T-helper 1 cell treated with Interleukin-12 subunit alpha and Interleukin-12 subunit beta and Interleukin-4 antibody, amounts not matched to agents 30 μg/mL and 1 μg/mL, for 36 hours (primary cell): ENCODE results near the gene ELFN1.
"Not testable (repeated sequence)": the region's sequence is repeated elsewhere in the genome, so short reads cannot be mapped to it uniquely, and the experiment has no call there.

ENCODE experiments used
- H3K27ac Mint-ChIP-seq: one replicate; pipeline ENCODE4 v1.8.0; 2021; ENCODE audit warnings: mild to moderate bottlenecking, mixed read lengths
- H3K27me3 Mint-ChIP-seq: one replicate; pipeline ENCODE4 v1.8.0; 2021; ENCODE audit warnings: low read depth, mixed read lengths
- H3K36me3 Mint-ChIP-seq: one replicate; pipeline ENCODE4 v1.8.0; 2021; ENCODE audit warnings: low read depth, mixed read lengths
- H3K4me1 Mint-ChIP-seq: one replicate; pipeline ENCODE4 v1.8.0; 2021; ENCODE audit warnings: low read depth, mixed read lengths
- H3K4me3 Mint-ChIP-seq: one replicate; pipeline ENCODE4 v1.8.0; 2021; ENCODE audit warnings: mild to moderate bottlenecking, moderate library complexity, mixed read lengths
- H3K9me3 Mint-ChIP-seq: one replicate; pipeline ENCODE4 v1.8.0; 2021; ENCODE audit warnings: mixed read lengths

Gene ELFN1

DNA sequence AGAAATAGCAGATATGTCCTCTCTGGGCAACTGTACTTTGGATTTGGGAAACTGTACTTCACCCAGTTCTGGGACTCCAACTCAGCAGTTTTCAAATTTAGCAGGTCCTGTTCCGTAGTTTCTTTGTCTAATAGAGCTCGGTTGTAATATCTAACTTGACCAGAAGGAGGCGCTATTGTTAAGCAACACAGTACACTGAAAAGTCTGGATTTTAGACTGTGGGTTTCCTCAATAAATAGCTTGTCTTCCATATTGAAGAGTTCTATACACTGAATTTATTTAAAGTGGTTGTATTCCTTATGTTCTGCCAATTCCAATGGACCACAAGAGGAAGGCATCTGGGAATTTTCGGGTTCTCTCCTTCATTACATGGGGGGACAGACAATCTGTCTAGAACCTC is 39.8 kb downstream of the ELFN1 start:
- Mint-ChIP-seq H3K27ac (no peak overlapping the region), H3K36me3 (no peaks in the 10 kb centered on the region), H3K9me3 (peaks cover 10% of the 10 kb centered on the region), H3K4me1 (no peaks in the 10 kb centered on the region), H3K27me3 (no peaks in the 10 kb centered on the region), H3K4me3 (no peak overlapping the region)

DNA sequence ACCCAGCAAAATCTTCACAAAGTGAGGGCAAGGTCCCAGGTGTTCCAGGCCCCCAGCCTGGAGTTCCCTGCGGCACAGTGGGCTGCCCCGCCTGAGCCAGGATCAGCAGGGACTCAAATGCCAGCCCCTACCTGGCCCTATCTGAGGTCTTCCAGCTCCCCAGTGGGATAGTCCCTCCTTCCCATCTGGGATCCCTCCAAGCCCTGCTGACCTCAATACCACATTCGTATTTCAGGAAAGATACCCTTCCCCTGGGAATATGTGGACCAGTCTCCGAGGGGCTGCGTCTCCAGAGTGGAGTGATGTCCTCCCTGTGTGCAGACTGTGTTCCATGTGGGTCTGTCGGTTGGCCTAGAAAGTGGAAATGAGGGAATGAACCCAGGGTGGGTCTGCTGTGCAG is 40.9 kb downstream of the ELFN1 start:
- Mint-ChIP-seq H3K4me3 (no peak overlapping the region), H3K27ac (no peak overlapping the region), H3K4me1 (no peaks in the 10 kb centered on the region), H3K36me3 (no peaks in the 10 kb centered on the region), H3K27me3 (no peaks in the 10 kb centered on the region), H3K9me3 (peaks cover 10% of the 10 kb centered on the region)

DNA sequence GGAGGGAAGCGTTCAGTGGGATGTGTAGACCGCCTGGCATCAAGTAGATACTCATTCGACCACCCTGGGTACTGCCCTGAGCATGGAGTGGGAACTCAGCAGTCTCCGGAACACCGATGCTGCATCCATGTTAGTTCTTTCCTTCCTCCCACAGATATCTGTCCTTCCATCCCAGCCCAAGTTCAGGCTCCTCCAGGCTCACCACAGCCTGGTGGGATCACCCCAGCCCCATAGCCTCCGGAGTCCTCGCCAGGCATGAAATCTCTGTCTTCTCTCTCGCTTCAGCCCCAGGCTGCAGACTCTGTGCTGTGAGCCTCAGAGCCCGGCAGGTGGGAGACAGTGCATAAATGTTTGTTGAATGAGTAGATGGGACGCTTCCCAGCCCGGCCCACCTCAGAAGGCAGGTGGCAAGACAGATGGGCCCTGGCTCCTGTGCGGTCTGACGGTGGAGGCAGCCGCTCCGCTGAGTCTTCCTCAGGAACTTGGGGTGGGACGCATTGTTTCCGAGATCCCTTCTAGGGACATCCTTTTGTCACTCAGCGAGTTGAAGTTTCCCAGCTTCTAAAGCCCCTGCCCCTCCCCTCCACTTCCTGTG is 42.9 kb downstream of the ELFN1 start:
- no peak overlapping the region for H3K4me3 Mint-ChIP-seq
- peaks cover 10% of the 10 kb centered on the region for H3K9me3 Mint-ChIP-seq
- H3K27me3 Mint-ChIP-seq = peaks cover 3% of the 10 kb centered on the region
- H3K27ac Mint-ChIP-seq = no peak overlapping the region
- H3K36me3 Mint-ChIP-seq = no peaks in the 10 kb centered on the region
- H3K4me1 Mint-ChIP-seq = no peaks in the 10 kb centered on the region

DNA sequence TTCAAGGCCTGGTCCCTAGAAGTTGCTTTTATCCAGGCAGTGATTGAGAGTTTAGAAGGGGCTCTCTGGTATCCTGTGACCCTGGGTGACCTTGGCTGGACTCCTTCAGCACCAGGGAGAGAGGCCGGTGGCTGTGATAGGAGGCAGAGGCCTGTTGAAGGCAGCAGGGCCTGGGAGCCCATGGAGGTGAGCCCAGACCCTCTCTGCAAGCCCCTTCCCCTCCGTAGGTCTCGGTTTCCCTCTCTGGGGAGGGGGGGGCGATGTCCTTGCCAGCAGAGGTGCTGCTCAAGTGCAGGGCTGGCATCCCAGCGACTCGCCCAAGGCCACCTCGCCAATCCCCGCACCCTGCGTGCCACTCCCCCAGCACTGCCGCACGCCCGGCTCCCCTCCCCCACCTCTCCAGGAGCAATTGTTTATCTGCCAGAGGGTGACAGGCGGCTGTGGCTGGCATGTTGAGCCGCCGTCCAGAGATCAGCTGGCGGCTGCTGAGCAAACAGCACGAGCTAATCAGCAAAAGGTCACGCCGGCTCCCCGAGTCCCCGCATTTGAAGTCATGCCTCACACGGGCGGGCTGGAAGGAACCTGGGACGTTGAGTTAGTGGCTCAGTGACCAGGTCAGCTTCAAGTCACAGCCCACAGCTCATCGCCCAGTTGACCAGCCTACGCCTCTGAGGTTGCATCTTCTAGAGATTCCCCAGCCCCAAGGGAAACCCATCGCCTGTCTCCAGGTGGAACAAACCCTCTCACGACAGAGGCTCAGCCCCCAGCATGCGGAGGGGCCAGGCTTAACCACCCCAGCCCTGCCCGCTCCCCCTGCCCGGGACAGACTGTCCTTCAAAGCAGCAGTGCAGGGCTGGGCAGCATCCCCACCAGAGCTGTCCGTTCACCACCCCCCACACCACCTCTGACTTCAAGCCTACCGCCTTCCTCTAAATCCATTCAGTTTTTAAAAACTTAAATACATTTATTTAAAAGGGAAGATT is 43.7 kb downstream of the ELFN1 start:
- no peak overlapping the region for H3K27ac Mint-ChIP-seq
- no peaks in the 10 kb centered on the region for H3K4me1 Mint-ChIP-seq
- no peaks in the 10 kb centered on the region for H3K36me3 Mint-ChIP-seq
- peaks cover 3% of the 10 kb centered on the region for H3K27me3 Mint-ChIP-seq
- peaks cover 10% of the 10 kb centered on the region for H3K9me3 Mint-ChIP-seq
- H3K4me3 Mint-ChIP-seq = no peak overlapping the region

DNA sequence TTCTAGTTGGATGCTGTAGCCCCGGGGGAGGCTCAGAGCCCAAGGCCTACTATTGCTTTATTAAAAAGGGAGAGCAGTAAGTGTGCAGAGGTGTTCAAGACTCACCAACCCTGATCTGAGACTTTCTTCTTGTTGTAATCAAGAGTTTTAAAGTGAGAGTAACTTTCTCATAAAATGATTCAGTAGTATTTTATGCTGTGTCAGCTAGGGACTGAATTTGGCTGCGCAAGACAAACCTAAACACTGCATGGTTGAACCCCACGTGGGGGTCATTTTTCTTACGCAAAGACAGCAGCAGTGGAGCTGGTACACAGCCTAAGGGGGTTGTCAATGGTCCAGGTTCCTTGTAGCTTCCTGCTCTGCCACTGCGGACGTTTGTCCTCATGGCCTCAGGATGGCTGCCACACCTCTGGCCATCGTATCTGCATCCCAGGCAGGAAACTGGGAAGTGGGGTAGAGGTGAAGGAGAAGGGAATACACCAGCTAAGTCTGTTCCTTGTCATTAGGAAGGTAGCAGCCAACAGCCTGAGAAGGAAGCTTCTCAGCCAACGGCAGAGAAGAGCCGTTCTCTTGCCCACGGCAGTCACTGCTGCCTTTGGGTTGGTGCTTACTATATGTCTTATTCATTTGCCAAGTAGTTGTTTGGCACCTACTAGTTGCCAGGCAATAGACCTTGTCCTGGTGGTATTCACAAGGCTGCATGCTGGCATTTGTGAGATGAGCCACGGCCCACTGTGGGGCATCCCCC is 44.7 kb downstream of the ELFN1 start:
- Mint-ChIP-seq H3K27me3 (peaks cover 3% of the 10 kb centered on the region), H3K4me1 (no peaks in the 10 kb centered on the region), H3K36me3 (no peaks in the 10 kb centered on the region), H3K27ac (no peak overlapping the region), H3K4me3 (no peak overlapping the region), H3K9me3 (peaks cover 3% of the 10 kb centered on the region)

DNA sequence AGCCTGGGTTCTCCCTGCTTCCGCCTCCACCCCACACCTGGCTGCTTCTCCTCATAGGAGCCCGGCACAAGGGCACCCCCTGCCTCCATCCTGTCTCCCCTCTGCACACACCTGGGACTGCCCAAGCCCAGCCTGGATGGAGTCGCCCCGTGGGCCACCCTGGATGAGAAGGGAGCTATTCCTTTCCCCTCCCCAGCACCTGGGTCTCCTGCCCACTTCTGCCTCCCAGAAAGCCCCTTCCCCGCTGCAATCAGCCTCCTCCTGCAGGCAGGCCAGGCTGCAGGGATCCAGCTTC is 45.2 kb downstream of the ELFN1 start:
- H3K27ac Mint-ChIP-seq = no peak overlapping the region
- H3K36me3 Mint-ChIP-seq = no peaks in the 10 kb centered on the region
- H3K9me3 Mint-ChIP-seq = no peaks in the 10 kb centered on the region
- no peaks in the 10 kb centered on the region for H3K4me1 Mint-ChIP-seq
- peaks cover 3% of the 10 kb centered on the region for H3K27me3 Mint-ChIP-seq
- H3K4me3 Mint-ChIP-seq = no peak overlapping the region

DNA sequence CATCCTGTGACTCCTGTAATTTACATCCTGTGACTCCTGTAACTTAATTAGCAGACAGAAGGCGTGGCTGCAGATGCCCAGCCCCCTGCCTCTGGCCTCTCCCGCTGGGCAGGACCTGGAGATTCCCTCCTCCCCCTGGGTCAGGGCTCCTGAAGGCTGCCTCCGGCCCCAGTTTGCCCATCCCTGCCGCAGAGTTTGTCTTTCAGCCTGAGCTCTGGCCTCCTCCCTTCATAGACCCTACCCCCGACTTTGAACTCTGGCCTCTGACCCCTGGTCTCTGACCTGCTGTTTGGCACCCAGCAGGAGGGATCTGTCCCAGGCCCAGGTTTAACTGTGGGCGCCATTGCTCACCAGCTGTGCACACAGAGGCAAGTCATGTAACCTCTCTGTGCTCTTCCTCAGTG is 45.6 kb downstream of the ELFN1 start:
- Mint-ChIP-seq H3K4me3 (no peak overlapping the region), H3K9me3 (no peaks in the 10 kb centered on the region), H3K27ac (no peak overlapping the region), H3K36me3 (no peaks in the 10 kb centered on the region), H3K4me1 (no peaks in the 10 kb centered on the region), H3K27me3 (peaks cover 3% of the 10 kb centered on the region)

DNA sequence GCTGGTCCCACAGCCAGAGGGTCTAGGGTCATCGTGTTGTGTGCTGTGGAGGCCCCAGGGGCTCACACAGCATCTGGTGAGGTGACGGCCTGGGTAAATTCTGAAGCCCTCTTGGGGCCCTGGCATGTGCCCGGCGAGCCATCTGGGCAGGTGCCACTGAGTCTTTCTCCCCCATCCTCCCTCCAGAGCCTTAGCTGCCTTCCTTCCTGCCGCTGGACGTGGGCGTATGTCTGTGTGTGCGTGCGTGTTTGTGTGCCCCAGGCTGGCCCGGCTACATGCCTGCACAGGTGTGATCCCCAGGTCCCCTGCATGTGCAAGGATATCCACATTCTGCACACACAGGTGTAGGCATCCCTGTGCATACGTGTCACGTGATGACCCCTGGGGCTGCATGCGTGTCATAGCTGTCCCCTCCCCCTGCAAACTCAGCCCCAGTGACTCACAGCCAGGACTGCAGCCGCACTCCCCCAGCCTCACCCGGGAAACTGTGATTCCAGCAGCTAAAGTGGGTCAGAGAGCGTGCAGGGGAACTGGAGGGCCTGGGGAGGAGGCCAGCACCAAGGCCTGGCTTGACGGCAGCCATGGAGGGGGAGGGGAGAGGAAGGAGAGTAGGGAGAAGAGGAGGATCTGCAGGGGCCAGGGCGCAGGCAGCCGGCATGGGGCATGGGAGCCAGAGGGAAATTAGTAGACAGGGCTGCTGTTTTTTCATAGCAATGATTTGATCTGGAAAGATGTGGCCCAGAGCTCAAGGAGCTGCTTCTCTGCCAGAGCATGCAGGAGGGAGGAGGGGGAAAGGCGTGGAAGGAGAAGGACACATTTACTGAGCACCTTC is 46.4 kb downstream of the ELFN1 start:
- H3K36me3 Mint-ChIP-seq = no peaks in the 10 kb centered on the region
- no peaks in the 10 kb centered on the region for H3K4me1 Mint-ChIP-seq
- H3K4me3 Mint-ChIP-seq = no peak overlapping the region
- peaks cover 3% of the 10 kb centered on the region for H3K27me3 Mint-ChIP-seq
- H3K9me3 Mint-ChIP-seq = no peaks in the 10 kb centered on the region
- H3K27ac Mint-ChIP-seq = no peak overlapping the region

DNA sequence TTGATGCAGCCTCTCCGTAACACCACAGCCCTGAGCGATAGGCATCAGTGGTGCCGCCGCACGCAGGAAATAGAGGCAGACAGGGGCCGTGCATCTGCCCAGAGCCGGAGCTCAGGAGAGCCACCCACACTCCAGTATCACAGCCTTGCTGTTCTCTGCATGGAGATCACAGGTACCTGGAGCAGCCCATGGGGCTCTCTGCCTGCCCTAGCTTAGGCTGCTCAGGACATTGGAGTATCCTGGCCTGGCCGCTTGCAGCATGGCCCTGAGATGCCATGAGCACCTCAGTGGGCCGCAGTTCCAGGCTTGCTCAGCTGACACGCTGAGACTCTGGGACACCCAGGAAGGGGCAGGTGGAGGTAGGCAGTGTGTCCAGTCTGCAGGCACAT is 47.0 kb downstream of the ELFN1 start:
- Mint-ChIP-seq H3K9me3 (no peaks in the 10 kb centered on the region), H3K27ac (no peak overlapping the region), H3K4me1 (no peaks in the 10 kb centered on the region), H3K36me3 (no peaks in the 10 kb centered on the region), H3K4me3 (no peak overlapping the region), H3K27me3 (peaks cover 3% of the 10 kb centered on the region)

DNA sequence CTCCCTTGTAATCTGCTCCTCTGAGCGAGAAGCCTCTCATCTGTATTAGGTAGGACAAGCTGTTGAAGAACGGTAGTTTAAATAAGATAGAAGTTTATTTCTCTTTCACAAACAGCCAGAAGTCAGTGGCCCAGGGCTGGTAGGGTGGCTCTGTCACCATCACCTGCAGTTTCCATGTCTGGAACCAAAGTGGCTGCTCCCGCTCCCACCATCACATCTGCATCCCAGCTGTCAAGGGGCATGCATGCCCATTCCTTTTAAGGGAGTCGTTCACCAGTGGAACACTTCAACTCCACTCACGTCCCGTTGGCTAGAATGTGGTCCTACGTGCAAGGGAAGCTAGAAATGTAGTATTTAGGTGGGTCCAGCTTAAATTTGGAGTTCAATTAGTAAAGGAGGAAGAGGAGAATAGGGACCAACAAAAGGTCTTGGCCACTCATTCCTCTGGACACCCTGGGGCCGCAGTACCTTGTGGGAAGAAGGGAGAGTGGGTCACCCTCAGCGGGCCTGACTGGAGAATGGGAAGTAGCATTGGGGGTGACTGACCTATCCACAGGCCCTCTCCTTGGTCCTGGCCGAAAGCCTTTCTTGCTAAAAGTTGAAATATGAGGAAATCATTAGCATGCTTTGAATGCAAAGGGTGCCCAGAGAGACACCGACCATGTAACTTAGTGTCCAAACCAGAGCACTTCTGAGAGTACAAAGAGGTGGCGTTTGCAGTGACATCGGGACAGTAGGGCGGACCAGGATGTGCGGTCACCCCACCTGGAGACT is 48.0 kb downstream of the ELFN1 start:
- H3K27me3 Mint-ChIP-seq = peaks cover 3% of the 10 kb centered on the region
- no peaks in the 10 kb centered on the region for H3K4me1 Mint-ChIP-seq
- H3K27ac Mint-ChIP-seq = no peak overlapping the region
- no peaks in the 10 kb centered on the region for H3K9me3 Mint-ChIP-seq
- no peak overlapping the region for H3K4me3 Mint-ChIP-seq
- H3K36me3 Mint-ChIP-seq = no peaks in the 10 kb centered on the region

DNA sequence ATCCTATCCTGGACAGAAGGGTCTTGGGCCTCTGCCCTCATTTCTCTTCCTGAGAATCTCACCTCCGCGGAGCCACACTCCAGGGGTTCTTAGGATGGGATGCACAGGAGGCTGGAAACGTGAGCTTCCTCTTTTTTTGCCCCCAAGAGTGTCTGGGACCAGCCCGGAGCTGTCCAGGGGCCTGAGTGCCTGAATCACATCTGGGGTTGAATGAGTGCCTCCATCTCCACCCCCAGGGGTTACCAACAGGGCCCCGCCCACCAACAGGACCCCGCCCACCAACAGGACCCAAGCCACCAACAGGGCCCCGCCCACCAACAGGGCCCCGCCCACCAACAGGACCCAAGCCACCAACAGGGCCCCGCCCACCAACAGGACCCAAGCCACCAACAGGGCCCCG is 48.8 kb downstream of the ELFN1 start:
- H3K4me1 Mint-ChIP-seq = not testable (repeated sequence)

DNA sequence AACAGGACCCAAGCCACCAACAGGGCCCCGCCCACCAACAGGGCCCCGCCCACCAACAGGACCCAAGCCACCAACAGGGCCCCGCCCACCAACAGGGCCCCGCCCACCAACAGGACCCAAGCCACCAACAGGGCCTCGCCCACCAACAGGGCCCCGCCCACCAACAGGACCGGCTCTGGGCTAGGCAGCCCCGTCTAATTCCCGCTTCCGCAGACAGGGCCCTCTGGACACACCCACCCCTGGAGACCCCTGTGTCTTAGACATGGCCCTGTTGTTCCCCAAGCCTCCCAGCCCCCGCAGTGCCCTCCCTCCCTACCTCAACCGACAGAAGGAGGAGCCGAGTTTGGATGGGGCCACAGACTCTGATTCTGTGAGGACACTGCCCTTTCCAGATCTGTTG is 49.2 kb downstream of the ELFN1 start:
- not testable (repeated sequence) for H3K9me3 Mint-ChIP-seq, H3K27me3 Mint-ChIP-seq, H3K4me3 Mint-ChIP-seq, H3K36me3 Mint-ChIP-seq, H3K4me1 Mint-ChIP-seq, H3K27ac Mint-ChIP-seq

More for the DNA sequence above, 48.8 kb downstream of the ELFN1 start:
- not testable (repeated sequence) for H3K27me3 Mint-ChIP-seq, H3K36me3 Mint-ChIP-seq, H3K4me3 Mint-ChIP-seq, H3K27ac Mint-ChIP-seq, H3K9me3 Mint-ChIP-seq

DNA sequence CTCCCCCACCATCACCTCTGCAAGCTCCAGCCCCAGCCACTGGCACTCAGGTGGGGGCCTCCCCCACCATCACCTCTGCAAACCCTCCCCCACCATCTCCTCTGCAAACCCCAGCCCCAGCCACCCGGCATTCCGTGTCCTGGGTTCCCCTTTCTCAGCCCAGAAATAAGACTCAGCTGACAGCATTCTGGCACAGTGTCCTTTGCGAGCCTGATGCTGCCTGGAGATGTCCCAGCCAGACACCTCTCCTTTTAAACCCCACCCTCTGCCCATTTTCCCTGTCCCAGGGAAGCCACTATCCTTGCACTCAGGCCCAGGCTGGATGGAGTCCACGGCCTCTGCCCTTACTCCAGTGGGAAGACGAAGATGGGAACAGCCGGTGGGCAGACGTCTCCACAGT is 49.8 kb downstream of the ELFN1 start:
- Mint-ChIP-seq H3K27ac (no peak overlapping the region), H3K36me3 (no peaks in the 10 kb centered on the region)

DNA sequence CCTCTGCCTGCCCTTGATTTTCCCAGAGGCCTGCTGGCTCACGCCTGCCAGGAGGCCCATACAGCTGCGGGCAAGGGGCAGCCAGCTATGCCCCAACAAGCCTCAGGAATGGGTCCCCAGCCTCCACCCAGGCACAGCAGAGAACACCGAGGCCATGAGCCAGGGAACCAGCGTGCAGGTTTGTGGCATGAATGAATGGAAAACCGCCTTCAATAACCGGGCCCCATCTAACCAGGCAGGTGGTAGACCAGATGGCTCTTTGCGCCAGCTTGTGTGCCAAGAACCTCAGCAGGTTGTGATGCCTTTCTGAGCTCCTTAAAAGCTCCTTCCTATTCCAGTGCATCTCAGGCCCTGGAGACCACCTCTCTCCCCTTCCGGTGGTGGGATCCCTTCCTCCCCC is 50.2 kb downstream of the ELFN1 start:
- no peaks in the 10 kb centered on the region for H3K36me3 Mint-ChIP-seq
- peaks cover 3% of the 10 kb centered on the region for H3K27me3 Mint-ChIP-seq
- H3K4me3 Mint-ChIP-seq = no peak overlapping the region
- H3K9me3 Mint-ChIP-seq = no peaks in the 10 kb centered on the region
- no peaks in the 10 kb centered on the region for H3K4me1 Mint-ChIP-seq
- H3K27ac Mint-ChIP-seq = no peak overlapping the region

More for the DNA sequence above, 49.8 kb downstream of the ELFN1 start:
- H3K9me3 Mint-ChIP-seq = no peaks in the 10 kb centered on the region
- peaks cover 3% of the 10 kb centered on the region for H3K27me3 Mint-ChIP-seq
- H3K4me1 Mint-ChIP-seq = no peaks in the 10 kb centered on the region
- H3K4me3 Mint-ChIP-seq = no peak overlapping the region
